Breast epithelium (tissue), 3 donors: ENCODE measurements around the gene NIBAN1.

Source experiments
- POLR2A ChIP-seq: fragments of 450-650 bp; IDR thresholded peaks from one replicate; pipeline ENCODE4 v1.6.1; 2016; ENCODE audit warnings: antibody characterized with exemption, mild to moderate bottlenecking, moderate library complexity
- POLR2AphosphoS5 ChIP-seq, 3 donors: sonication (generic); formaldehyde crosslinking; IDR thresholded peaks; one replicate each; pipeline ENCODE4 v1.6.1; 2017; ENCODE audit warnings: antibody characterized with exemption in 3 of 3
- TF ChIP-seq, protein P1 (sequence below), 3 donors: fragments of 450-650 bp; IDR thresholded peaks; one replicate each; pipeline ENCODE4 v1.5.1; 2016 to 2017; ENCODE audit warnings: antibody characterized with exemption in 3 of 3, mild to moderate bottlenecking in 3 of 3, moderate library complexity in 3 of 3

DNA sequence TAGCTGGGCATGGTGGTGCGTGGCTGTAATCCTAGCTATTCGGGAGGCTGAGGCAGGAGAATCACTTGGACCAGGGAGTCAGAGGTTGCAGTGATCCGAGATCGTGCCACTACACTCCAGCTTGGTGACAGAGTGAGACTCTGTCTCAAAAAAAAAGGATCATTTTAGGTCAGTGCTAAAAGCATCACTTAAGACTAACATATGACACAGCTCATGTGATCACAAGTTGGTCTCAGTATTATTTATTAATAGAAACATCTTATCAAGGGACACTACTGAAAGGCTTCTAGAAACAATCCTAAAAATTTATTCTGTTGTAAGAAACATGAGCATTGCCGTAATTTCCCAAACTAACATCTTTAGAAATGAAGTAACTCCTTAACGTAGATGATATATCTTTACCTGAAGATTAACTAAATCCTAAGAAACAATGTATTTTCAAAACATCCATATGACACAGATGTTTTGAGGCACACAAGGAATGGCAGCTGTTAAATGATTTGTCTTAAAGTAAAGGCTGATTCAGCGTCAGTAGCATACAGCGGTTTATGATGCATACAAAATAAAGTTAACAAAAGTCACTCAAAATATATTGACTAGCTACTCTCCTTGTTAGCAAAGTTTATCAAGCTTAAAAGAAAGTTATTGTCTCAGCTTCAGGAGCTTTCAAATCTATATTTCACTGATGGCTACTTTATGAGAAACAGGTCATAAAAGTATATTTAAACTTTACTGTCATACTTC, 2.6 kb downstream of the NIBAN1 start:
- TF ChIP-seq POLR2A (no peak), POLR2AphosphoS5 (IDR thresholded peaks at IDR 0.05) (no peak)
- TF ChIP-seq, protein P1, sequence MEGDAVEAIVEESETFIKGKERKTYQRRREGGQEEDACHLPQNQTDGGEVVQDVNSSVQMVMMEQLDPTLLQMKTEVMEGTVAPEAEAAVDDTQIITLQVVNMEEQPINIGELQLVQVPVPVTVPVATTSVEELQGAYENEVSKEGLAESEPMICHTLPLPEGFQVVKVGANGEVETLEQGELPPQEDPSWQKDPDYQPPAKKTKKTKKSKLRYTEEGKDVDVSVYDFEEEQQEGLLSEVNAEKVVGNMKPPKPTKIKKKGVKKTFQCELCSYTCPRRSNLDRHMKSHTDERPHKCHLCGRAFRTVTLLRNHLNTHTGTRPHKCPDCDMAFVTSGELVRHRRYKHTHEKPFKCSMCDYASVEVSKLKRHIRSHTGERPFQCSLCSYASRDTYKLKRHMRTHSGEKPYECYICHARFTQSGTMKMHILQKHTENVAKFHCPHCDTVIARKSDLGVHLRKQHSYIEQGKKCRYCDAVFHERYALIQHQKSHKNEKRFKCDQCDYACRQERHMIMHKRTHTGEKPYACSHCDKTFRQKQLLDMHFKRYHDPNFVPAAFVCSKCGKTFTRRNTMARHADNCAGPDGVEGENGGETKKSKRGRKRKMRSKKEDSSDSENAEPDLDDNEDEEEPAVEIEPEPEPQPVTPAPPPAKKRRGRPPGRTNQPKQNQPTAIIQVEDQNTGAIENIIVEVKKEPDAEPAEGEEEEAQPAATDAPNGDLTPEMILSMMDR (IDR thresholded peaks at IDR 0.05): no peak
